ENCODE measurements around the gene STEAP3. TPM values are rescaled to one million over a fixed set of nuclear protein-coding genes. Genes with fewer than 3 reads are reported as not detected.

The STEAP3 gene
- total RNA-seq, 1 experiment from 2014 or later, result not detected

DNA sequence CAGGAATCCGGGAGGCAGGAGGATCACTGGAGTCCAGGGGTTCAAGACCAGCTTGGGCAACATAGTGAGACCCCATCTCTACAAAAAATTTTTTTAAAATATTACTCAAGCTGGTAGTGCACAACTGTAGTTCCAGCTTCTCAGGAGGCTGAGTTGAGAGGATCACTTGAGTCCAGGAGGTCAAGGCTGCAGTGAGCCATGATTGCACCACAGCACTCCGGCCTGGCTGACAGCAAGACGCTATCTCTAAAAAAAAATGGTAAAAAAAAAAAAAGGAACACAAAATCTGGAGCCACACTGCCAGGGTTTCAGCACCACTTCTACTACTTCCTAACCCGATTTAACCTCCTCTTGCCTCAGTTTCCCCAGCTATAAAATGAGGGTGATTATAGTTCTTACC is 57.0 kb downstream of the STEAP3 start:
- Histone ChIP-seq H3K9me2 (replicated peaks; ENCODE audit: insufficient read depth, low read length) (no peaks in the 10 kb centered on the region), H3K79me2 (ENCODE audit: low read length) (no peaks in the 10 kb centered on the region), H3K9ac (ENCODE audit: low read length) (no peak overlapping the region), H3K36me3 (ENCODE audit: insufficient read depth, low read length) (no peaks in the 10 kb centered on the region), H3K27me3 (ENCODE audit: low read length) (no peaks in the 10 kb centered on the region), H3K4me1 (ENCODE audit: low read length) (no peaks in the 10 kb centered on the region), H3K27ac (ENCODE audit: low read length) (no peak overlapping the region), H3K4me3 (ENCODE audit: low read length) (no peak overlapping the region), H3K4me2 (ENCODE audit: low read depth, low read length, poor library complexity, severe bottlenecking) (no peak overlapping the region), H2AFZ (ENCODE audit: low read length) (no peak overlapping the region), H3K9me3 (ENCODE audit: low read length) (no peaks in the 10 kb centered on the region), H4K20me1 (ENCODE audit: insufficient read depth, low read depth, low read length) (no peaks in the 10 kb centered on the region)
- DNase-seq, result no peak

DNA sequence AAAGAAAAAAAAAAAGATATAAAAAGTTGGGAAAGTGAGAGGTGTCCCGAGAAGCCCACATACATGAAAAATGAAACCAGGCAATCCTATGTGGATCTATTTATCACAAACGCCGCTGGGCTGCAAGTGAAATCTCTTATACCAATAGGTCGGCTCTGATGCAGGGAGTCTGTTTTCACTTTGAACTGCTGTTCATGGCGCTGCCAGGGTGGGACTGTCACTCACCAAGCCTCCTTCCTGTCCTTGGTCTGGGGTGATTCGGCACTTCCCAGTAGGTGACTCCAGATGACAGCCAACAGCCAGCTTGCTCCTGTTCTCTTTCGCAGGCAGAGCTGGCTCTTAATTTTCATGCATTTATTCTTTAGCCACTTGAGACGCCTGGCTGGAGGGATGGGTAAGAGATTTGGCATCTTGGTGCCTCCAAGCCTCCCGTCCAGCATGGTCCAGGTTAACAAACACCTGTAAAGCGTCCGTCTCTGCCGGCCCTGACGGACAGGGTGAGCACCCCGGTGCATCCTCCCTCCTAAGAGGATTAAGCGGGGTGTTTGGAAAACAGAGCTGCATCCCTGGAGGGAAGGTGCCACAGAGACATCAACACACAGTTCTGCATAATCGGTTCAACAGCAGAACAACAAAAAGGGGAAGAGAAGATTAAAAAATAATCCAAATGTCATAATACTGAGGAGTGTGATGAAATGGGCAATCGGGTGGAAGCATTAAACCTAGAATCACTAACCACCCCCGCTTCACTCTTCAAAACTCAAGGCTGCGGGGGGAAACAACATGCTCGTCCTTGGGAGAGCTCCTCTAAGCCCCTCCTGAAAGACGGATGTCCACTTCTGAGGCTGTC is 58.7 kb downstream of the STEAP3 start:
- no peak overlapping the region for H3K9ac ChIP-seq (ENCODE audit: low read length)

DNA sequence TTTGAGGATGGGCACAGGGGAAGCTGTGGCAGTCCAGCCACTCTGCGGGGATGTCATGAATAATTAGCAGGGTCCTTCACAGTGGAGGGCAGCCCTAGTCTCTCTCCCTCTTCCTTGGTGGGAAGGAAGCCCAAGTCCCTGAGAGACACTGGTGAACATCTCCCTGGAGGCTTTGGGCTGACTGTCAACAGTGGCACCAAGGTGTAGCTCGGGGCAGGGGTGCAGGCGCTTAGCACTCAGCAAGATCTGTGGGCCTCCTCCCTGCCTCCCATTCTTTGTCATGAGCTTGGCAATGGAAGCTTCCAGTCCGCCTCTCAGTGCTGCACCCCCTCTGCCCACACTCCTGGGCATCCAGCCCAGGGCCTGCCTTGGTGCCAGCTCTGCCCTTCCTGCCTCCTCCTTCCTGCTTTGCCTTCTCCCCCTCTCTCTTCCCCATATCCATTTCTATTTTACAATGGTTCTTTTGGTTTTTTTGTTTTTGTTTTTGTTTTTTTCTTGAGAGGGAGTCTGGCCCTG is 59.4 kb downstream of the STEAP3 start:
- no peaks in the 10 kb centered on the region for H3K9me2 ChIP-seq (replicated peaks; ENCODE audit: insufficient read depth, low read length)
- no peaks in the 10 kb centered on the region for H3K9me3 ChIP-seq (ENCODE audit: low read length)
- no peak overlapping the region for H2AFZ ChIP-seq (ENCODE audit: low read length)
- no peaks in the 10 kb centered on the region for H4K20me1 ChIP-seq (ENCODE audit: insufficient read depth, low read depth, low read length)
- H3K36me3 ChIP-seq (ENCODE audit: insufficient read depth, low read length), result no peaks in the 10 kb centered on the region
- no peaks in the 10 kb centered on the region for H3K27me3 ChIP-seq (ENCODE audit: low read length)
- no peaks in the 10 kb centered on the region for H3K79me2 ChIP-seq (ENCODE audit: low read length)
- H3K4me2 ChIP-seq (ENCODE audit: low read depth, low read length, poor library complexity, severe bottlenecking), result no peak overlapping the region
- H3K9ac ChIP-seq (ENCODE audit: low read length), result no peak overlapping the region
- no peak overlapping the region for H3K4me3 ChIP-seq (ENCODE audit: low read length)
- no peak for DNase-seq
- H3K4me1 ChIP-seq (ENCODE audit: low read length), result no peaks in the 10 kb centered on the region
- H3K27ac ChIP-seq (ENCODE audit: low read length), result no peak overlapping the region

More for the DNA sequence above, 58.7 kb downstream of the STEAP3 start:
- no peak overlapping the region for H2AFZ ChIP-seq (ENCODE audit: low read length)
- H3K9me3 ChIP-seq (ENCODE audit: low read length), result no peaks in the 10 kb centered on the region
- H3K27ac ChIP-seq (ENCODE audit: low read length), result no peak overlapping the region
- no peak for DNase-seq
- no peaks in the 10 kb centered on the region for H3K79me2 ChIP-seq (ENCODE audit: low read length)
- H3K36me3 ChIP-seq (ENCODE audit: insufficient read depth, low read length), result no peaks in the 10 kb centered on the region
- H3K27me3 ChIP-seq (ENCODE audit: low read length), result no peaks in the 10 kb centered on the region
- H3K9me2 ChIP-seq (replicated peaks; ENCODE audit: insufficient read depth, low read length), result no peaks in the 10 kb centered on the region
- H4K20me1 ChIP-seq (ENCODE audit: insufficient read depth, low read depth, low read length), result no peaks in the 10 kb centered on the region
- no peaks in the 10 kb centered on the region for H3K4me1 ChIP-seq (ENCODE audit: low read length)
- H3K4me3 ChIP-seq (ENCODE audit: low read length), result no peak overlapping the region
- no peak overlapping the region for H3K4me2 ChIP-seq (ENCODE audit: low read depth, low read length, poor library complexity, severe bottlenecking)

DNA sequence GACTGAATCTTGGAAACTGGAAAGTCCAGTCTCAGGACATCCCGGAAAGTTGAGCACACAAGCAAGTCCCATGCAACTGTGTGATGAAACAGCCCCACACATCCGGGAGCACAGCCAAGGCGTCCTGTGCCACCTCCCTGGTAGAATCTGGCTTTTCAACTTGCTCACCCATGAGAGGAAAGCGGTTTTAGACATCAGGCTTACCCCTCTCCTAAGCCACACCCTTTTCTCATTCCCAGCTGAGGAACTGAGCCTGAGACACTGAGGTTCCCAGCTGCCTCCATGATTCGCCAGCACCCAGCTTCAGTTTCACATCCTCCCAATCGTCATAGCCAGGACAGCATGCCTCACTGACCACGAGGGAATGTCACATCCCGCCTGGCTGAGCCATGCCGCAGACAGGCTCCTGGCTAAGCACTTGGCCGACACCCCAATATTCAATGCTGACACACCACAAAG is 60.3 kb downstream of the STEAP3 start:
- Histone ChIP-seq H3K4me2 (ENCODE audit: low read depth, low read length, poor library complexity, severe bottlenecking) (no peak overlapping the region), H3K4me1 (ENCODE audit: low read length) (no peaks in the 10 kb centered on the region), H3K9me3 (ENCODE audit: low read length) (no peaks in the 10 kb centered on the region), H2AFZ (ENCODE audit: low read length) (no peak overlapping the region), H3K27ac (ENCODE audit: low read length) (no peak overlapping the region), H3K36me3 (ENCODE audit: insufficient read depth, low read length) (no peaks in the 10 kb centered on the region), H3K27me3 (ENCODE audit: low read length) (no peaks in the 10 kb centered on the region), H3K9me2 (replicated peaks; ENCODE audit: insufficient read depth, low read length) (no peaks in the 10 kb centered on the region), H3K4me3 (ENCODE audit: low read length) (no peak overlapping the region), H4K20me1 (ENCODE audit: insufficient read depth, low read depth, low read length) (no peaks in the 10 kb centered on the region), H3K9ac (ENCODE audit: low read length) (no peak overlapping the region), H3K79me2 (ENCODE audit: low read length) (no peaks in the 10 kb centered on the region)
- no peak for DNase-seq

DNA sequence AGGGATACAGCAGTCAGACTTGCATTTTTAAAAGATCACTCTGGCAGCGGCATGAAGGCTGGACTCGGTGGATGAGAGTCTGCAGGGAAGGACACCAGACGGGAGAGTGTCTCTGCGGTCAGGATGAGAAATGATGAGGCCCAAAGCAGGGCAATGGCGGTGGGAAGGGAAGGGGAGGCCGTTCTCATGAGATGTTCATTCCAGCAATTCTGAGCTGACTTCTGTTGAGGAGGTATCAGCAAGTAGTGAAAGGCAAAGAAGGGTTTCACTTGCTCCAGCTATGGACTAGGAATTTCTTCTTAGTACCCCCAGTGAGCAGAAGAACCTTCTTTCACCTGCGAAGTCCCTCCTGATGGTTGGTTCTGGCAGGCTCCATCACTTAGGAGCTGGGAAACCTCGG is 63.0 kb downstream of the STEAP3 start:
- no peaks in the 10 kb centered on the region for H3K4me1 ChIP-seq (ENCODE audit: low read length)
- no peak overlapping the region for H3K27ac ChIP-seq (ENCODE audit: low read length)
- H3K9me3 ChIP-seq (ENCODE audit: low read length), result no peaks in the 10 kb centered on the region
- H2AFZ ChIP-seq (ENCODE audit: low read length), result no peak overlapping the region
- no peaks in the 10 kb centered on the region for H3K9me2 ChIP-seq (replicated peaks; ENCODE audit: insufficient read depth, low read length)
- H3K9ac ChIP-seq (ENCODE audit: low read length), result no peak overlapping the region
- H4K20me1 ChIP-seq (ENCODE audit: insufficient read depth, low read depth, low read length), result no peaks in the 10 kb centered on the region
- H3K27me3 ChIP-seq (ENCODE audit: low read length), result no peaks in the 10 kb centered on the region
- no peak for DNase-seq
- H3K4me2 ChIP-seq (ENCODE audit: low read depth, low read length, poor library complexity, severe bottlenecking), result no peak overlapping the region
- no peak overlapping the region for H3K4me3 ChIP-seq (ENCODE audit: low read length)
- H3K79me2 ChIP-seq (ENCODE audit: low read length), result no peaks in the 10 kb centered on the region
- H3K36me3 ChIP-seq (ENCODE audit: insufficient read depth, low read length), result no peaks in the 10 kb centered on the region

DNA sequence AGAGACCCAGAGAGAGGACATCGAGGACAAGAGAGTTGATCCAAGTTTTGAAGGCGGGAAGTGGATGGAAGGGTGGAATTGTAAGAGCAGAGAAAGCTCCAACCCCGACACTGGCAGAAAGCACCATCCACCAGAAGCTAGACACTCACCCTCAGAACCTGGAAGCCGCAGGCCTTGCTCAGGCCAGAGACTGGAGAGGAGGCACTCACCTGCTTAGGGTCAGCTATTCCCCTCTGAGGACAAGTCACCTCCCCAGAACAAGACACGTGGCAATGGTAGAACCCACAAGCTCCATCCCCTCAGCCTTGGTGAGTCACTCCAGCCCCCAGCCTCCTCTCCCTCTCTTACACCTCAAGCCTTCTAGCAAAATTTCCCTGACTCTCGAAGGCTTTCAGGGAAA is 64.9 kb downstream of the STEAP3 start:
- Histone ChIP-seq H3K9ac (ENCODE audit: low read length) (no peak overlapping the region), H3K9me3 (ENCODE audit: low read length) (no peaks in the 10 kb centered on the region)

DNA sequence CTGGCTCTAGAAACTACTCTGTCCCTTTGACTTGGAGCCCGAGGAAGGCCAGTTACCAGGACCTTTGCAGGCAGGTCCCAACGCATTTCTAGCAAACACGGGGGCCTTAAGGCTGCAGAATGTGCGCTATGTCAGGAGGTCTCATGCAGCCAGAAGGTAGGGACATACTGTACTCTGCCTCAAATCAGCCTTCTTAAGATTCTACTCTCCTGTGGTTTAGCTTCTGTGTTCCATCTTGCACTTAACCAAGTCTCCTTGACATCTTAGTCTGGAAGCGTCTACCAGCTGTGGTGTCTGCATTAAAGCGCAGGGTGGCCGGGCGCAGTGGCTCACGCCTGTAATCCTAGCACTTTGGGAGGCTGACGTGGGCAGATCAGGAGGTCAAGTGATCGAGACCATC is 65.5 kb downstream of the STEAP3 start:
- Histone ChIP-seq H3K79me2 (ENCODE audit: low read length) (no peaks in the 10 kb centered on the region), H3K27me3 (ENCODE audit: low read length) (no peaks in the 10 kb centered on the region), H3K36me3 (ENCODE audit: insufficient read depth, low read length) (no peaks in the 10 kb centered on the region), H3K4me1 (ENCODE audit: low read length) (no peaks in the 10 kb centered on the region), H2AFZ (ENCODE audit: low read length) (no peak overlapping the region), H3K4me2 (ENCODE audit: low read depth, low read length, poor library complexity, severe bottlenecking) (no peak overlapping the region), H3K27ac (ENCODE audit: low read length) (no peak overlapping the region), H3K9ac (ENCODE audit: low read length) (no peak overlapping the region), H4K20me1 (ENCODE audit: insufficient read depth, low read depth, low read length) (no peaks in the 10 kb centered on the region), H3K9me3 (ENCODE audit: low read length) (no peaks in the 10 kb centered on the region), H3K4me3 (ENCODE audit: low read length) (no peak overlapping the region), H3K9me2 (replicated peaks; ENCODE audit: insufficient read depth, low read length) (no peaks in the 10 kb centered on the region)
- no peak for DNase-seq

More for the DNA sequence above, 64.9 kb downstream of the STEAP3 start:
- Histone ChIP-seq H3K4me3 (ENCODE audit: low read length) (no peak overlapping the region), H3K4me2 (ENCODE audit: low read depth, low read length, poor library complexity, severe bottlenecking) (no peak overlapping the region), H3K9me2 (replicated peaks; ENCODE audit: insufficient read depth, low read length) (no peaks in the 10 kb centered on the region), H3K36me3 (ENCODE audit: insufficient read depth, low read length) (no peaks in the 10 kb centered on the region), H3K79me2 (ENCODE audit: low read length) (no peaks in the 10 kb centered on the region), H4K20me1 (ENCODE audit: insufficient read depth, low read depth, low read length) (no peaks in the 10 kb centered on the region), H3K27ac (ENCODE audit: low read length) (no peak overlapping the region), H3K4me1 (ENCODE audit: low read length) (no peaks in the 10 kb centered on the region), H3K27me3 (ENCODE audit: low read length) (no peaks in the 10 kb centered on the region), H2AFZ (ENCODE audit: low read length) (no peak overlapping the region)
- no peak for DNase-seq

DNA sequence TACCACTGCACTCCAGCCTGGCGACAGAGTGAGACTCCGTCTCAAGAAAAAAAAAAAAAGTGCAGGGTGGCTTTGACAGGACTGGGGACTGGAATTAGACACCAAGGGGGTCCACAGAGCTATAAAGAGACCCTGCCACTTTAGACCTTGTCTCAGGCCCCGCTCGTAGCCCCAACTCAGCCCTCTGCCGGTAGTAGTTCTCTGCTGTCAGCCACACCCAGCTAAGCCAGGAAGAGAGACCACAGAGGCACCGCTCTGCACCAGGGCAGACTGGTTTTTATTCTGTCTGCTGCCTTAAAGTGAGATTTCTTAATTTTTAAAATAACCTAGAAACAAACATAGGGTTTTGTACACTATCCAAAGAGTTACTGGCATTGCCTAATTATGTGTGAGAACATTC is 66.0 kb downstream of the STEAP3 start:
- no peak overlapping the region for H3K27ac ChIP-seq (ENCODE audit: low read length)
- no peaks in the 10 kb centered on the region for H3K27me3 ChIP-seq (ENCODE audit: low read length)
- H3K79me2 ChIP-seq (ENCODE audit: low read length), result no peaks in the 10 kb centered on the region
- H3K4me3 ChIP-seq (ENCODE audit: low read length), result no peak overlapping the region
- H3K9me2 ChIP-seq (replicated peaks; ENCODE audit: insufficient read depth, low read length), result no peaks in the 10 kb centered on the region
- H3K9ac ChIP-seq (ENCODE audit: low read length), result no peak overlapping the region
- no peaks in the 10 kb centered on the region for H3K9me3 ChIP-seq (ENCODE audit: low read length)
- no peak for DNase-seq
- no peaks in the 10 kb centered on the region for H3K4me1 ChIP-seq (ENCODE audit: low read length)
- H4K20me1 ChIP-seq (ENCODE audit: insufficient read depth, low read depth, low read length), result no peaks in the 10 kb centered on the region
- no peak overlapping the region for H3K4me2 ChIP-seq (ENCODE audit: low read depth, low read length, poor library complexity, severe bottlenecking)
- no peaks in the 10 kb centered on the region for H3K36me3 ChIP-seq (ENCODE audit: insufficient read depth, low read length)
- H2AFZ ChIP-seq (ENCODE audit: low read length), result no peak overlapping the region
